ENCODE data around the gene RPL7L1.

RPL7L1 gene

GRCh38 chr6:42911171-42912021 lies 32.0 kb downstream of the RPL7L1 start:
- Histone ChIP-seq H3K14ac (ENCODE audit: low read length in 2 of 2) (no peak overlapping the region), H2BK120ac (ENCODE audit: low read depth, low read length) (no peak overlapping the region), H3K79me1 (replicated peaks; ENCODE audit: low read length, poor library complexity, severe bottlenecking) (no peaks in the 10 kb centered on the region), H3K27me3 (ENCODE audit: control insufficient read depth in 1 of 2, insufficient read depth in 1 of 2, low read length in 2 of 2) (peaks cover 0 to 16% of the 10 kb centered on the region in 2 experiments), H2AK5ac (ENCODE audit: low read length, severe bottlenecking) (no peak overlapping the region), H3K9ac (ENCODE audit: low read length) (no peak overlapping the region), H3K18ac (ENCODE audit: low read depth in 1 of 2, low read length in 2 of 2) (peak overlapping the region in 1 of 2 experiments; percentile 28), H4K91ac (ENCODE audit: low read length) (peak overlapping the region; percentile 25), H3K27ac (ENCODE audit: low read length, poor library complexity, severe bottlenecking) (peak overlapping the region; percentile 13), H3K23ac (ENCODE audit: low read length in 2 of 2) (no peak overlapping the region), H2BK12ac (ENCODE audit: low read length in 2 of 2) (peak overlapping the region in 1 of 2 experiments; percentile 54), H2BK5ac (ENCODE audit: low read depth, low read length, poor library complexity, severe bottlenecking) (no peak overlapping the region), H3K4me2 (ENCODE audit: low read length, poor library complexity, severe bottlenecking) (peak overlapping the region; percentile 60), H4K8ac (ENCODE audit: low read length) (peak overlapping the region; percentile 47), H3K4me3 (ENCODE audit: insufficient read depth in 1 of 2, low read depth in 1 of 2, low read length in 2 of 2) (peak overlapping the region; percentile 32 to 37), H2BK15ac (ENCODE audit: low read depth, poor library complexity, severe bottlenecking) (no peak overlapping the region), H3K4me1 (ENCODE audit: control insufficient read depth, insufficient read depth, low read depth, low read length) (peaks cover 7% of the 10 kb centered on the region), H2AFZ (ENCODE audit: low read depth, low read length) (peak overlapping the region; percentile 77), H3K4ac (ENCODE audit: low read depth in 1 of 2, low read length in 2 of 2) (no peak overlapping the region), H3K36me3 (ENCODE audit: control insufficient read depth in 1 of 2, insufficient read depth in 2 of 2, low read depth in 1 of 2, low read length in 2 of 2) (no peaks in the 10 kb centered on the region), H3K9me3 (ENCODE audit: control insufficient read depth, low read length) (no peaks in the 10 kb centered on the region)
- peak; percentile 31 for DNase-seq
- WGBS: 8% methylated on average over 45 of the region's 49 CpGs

GRCh38 chr6:42914546-42914945 lies 35.1 kb downstream of the RPL7L1 start:
- no peak overlapping the region for H2AK5ac ChIP-seq (ENCODE audit: low read length, severe bottlenecking)
- H3K9me3 ChIP-seq (ENCODE audit: control insufficient read depth, low read length): no peaks in the 10 kb centered on the region
- H3K4me1 ChIP-seq (ENCODE audit: control insufficient read depth, insufficient read depth, low read depth, low read length): peaks cover 9% of the 10 kb centered on the region
- no peak overlapping the region for H3K23ac ChIP-seq (ENCODE audit: low read length in 2 of 2)
- H2AFZ ChIP-seq (ENCODE audit: low read depth, low read length): no peak overlapping the region
- no peak overlapping the region for H2BK15ac ChIP-seq (ENCODE audit: low read depth, poor library complexity, severe bottlenecking)
- H3K4ac ChIP-seq (ENCODE audit: low read depth in 1 of 2, low read length in 2 of 2): no peak overlapping the region
- DNase-seq: no peak
- no peak overlapping the region for H2BK12ac ChIP-seq (ENCODE audit: low read length in 2 of 2)
- no peak overlapping the region for H3K9ac ChIP-seq (ENCODE audit: low read length)
- H3K79me1 ChIP-seq (replicated peaks; ENCODE audit: low read length, poor library complexity, severe bottlenecking): no peaks in the 10 kb centered on the region
- WGBS: 77% methylated on average over 4 of the region's 4 CpGs
- no peak overlapping the region for H4K91ac ChIP-seq (ENCODE audit: low read length)
- H3K27me3 ChIP-seq (ENCODE audit: control insufficient read depth in 1 of 2, insufficient read depth in 1 of 2, low read length in 2 of 2): peaks cover 0 to 8% of the 10 kb centered on the region in 2 experiments
- H3K4me2 ChIP-seq (ENCODE audit: low read length, poor library complexity, severe bottlenecking): no peak overlapping the region
- no peak overlapping the region for H4K8ac ChIP-seq (ENCODE audit: low read length)
- no peak overlapping the region for H3K18ac ChIP-seq (ENCODE audit: low read depth in 1 of 2, low read length in 2 of 2)
- H3K4me3 ChIP-seq (ENCODE audit: insufficient read depth in 1 of 2, low read depth in 1 of 2, low read length in 2 of 2): no peak overlapping the region
- no peak overlapping the region for H3K14ac ChIP-seq (ENCODE audit: low read length in 2 of 2)
- no peaks in the 10 kb centered on the region for H3K36me3 ChIP-seq (ENCODE audit: control insufficient read depth in 1 of 2, insufficient read depth in 2 of 2, low read depth in 1 of 2, low read length in 2 of 2)
- H2BK5ac ChIP-seq (ENCODE audit: low read depth, low read length, poor library complexity, severe bottlenecking): no peak overlapping the region
- H2BK120ac ChIP-seq (ENCODE audit: low read depth, low read length): no peak overlapping the region
- no peak overlapping the region for H3K27ac ChIP-seq (ENCODE audit: low read length, poor library complexity, severe bottlenecking)

- no peak within 1 kb of the TSS for H3K14ac ChIP-seq (ENCODE audit: low read length in 2 of 2)
- H3K4me3 ChIP-seq (ENCODE audit: insufficient read depth in 1 of 2, low read depth in 1 of 2, low read length in 2 of 2): no peak within 1 kb of the TSS
- peak within 1 kb of the TSS; percentile 27 for H4K91ac ChIP-seq (ENCODE audit: low read length)
- no peaks in the 10 kb centered on the region for H3K9me3 ChIP-seq (ENCODE audit: control insufficient read depth, low read length)
- peak within 1 kb of the TSS; percentile 15 for H4K8ac ChIP-seq (ENCODE audit: low read length)
- H3K36me3 ChIP-seq (ENCODE audit: control insufficient read depth in 1 of 2, insufficient read depth in 2 of 2, low read depth in 1 of 2, low read length in 2 of 2): no peaks in the 10 kb centered on the region
- no peaks in the 10 kb centered on the region for H3K79me1 ChIP-seq (replicated peaks; ENCODE audit: low read length, poor library complexity, severe bottlenecking)
- H3K4me2 ChIP-seq (ENCODE audit: low read length, poor library complexity, severe bottlenecking): no peak within 1 kb of the TSS
- no peak within 1 kb of the TSS for H3K23ac ChIP-seq (ENCODE audit: low read length in 2 of 2)
- H3K27ac ChIP-seq (ENCODE audit: low read length, poor library complexity, severe bottlenecking): no peak within 1 kb of the TSS
- H3K27me3 ChIP-seq (ENCODE audit: control insufficient read depth in 1 of 2, insufficient read depth in 1 of 2, low read length in 2 of 2): peaks cover 0 to 8% of the 10 kb centered on the region in 2 experiments
- H2AFZ ChIP-seq (ENCODE audit: low read depth, low read length): peak within 1 kb of the TSS; percentile 58
- no peak within 1 kb of the TSS for H3K4ac ChIP-seq (ENCODE audit: low read depth in 1 of 2, low read length in 2 of 2)
- DNase-seq: no peak
- H2BK15ac ChIP-seq (ENCODE audit: low read depth, poor library complexity, severe bottlenecking): no peak within 1 kb of the TSS
- H2BK12ac ChIP-seq (ENCODE audit: low read length in 2 of 2): no peak within 1 kb of the TSS
- H3K4me1 ChIP-seq (ENCODE audit: control insufficient read depth, insufficient read depth, low read depth, low read length): peaks cover 12% of the 10 kb centered on the region
- H3K9ac ChIP-seq (ENCODE audit: low read length): no peak within 1 kb of the TSS
- WGBS: 84% methylated on average over 9 of the region's 10 CpGs
- no peak within 1 kb of the TSS for H2BK120ac ChIP-seq (ENCODE audit: low read depth, low read length)
- H2AK5ac ChIP-seq (ENCODE audit: low read length, severe bottlenecking): peak within 1 kb of the TSS; percentile 63
- no peak within 1 kb of the TSS for H3K18ac ChIP-seq (ENCODE audit: low read depth in 1 of 2, low read length in 2 of 2)
- no peak within 1 kb of the TSS for H2BK5ac ChIP-seq (ENCODE audit: low read depth, low read length, poor library complexity, severe bottlenecking)
Measured at GRCh38 chr6:42915732-42916131, 36.3 kb downstream of the RPL7L1 start, which contains the start of gene PTCRA. Gene PTCRA, plus strand, starts transcription at chr6:42916053. Its CDS starts 17 bp downstream, at chr6:42916070.

GRCh38 chr6:42916288-42916687 lies 36.9 kb downstream of the RPL7L1 start:
- H2BK120ac ChIP-seq (ENCODE audit: low read depth, low read length): no peak overlapping the region
- no peak overlapping the region for H3K14ac ChIP-seq (ENCODE audit: low read length in 2 of 2)
- peak overlapping the region; percentile 63 for H2AK5ac ChIP-seq (ENCODE audit: low read length, severe bottlenecking)
- H3K9me3 ChIP-seq (ENCODE audit: control insufficient read depth, low read length): no peaks in the 10 kb centered on the region
- H3K36me3 ChIP-seq (ENCODE audit: control insufficient read depth in 1 of 2, insufficient read depth in 2 of 2, low read depth in 1 of 2, low read length in 2 of 2): no peaks in the 10 kb centered on the region
- H3K9ac ChIP-seq (ENCODE audit: low read length): no peak overlapping the region
- H3K4me3 ChIP-seq (ENCODE audit: insufficient read depth in 1 of 2, low read depth in 1 of 2, low read length in 2 of 2): no peak overlapping the region
- H3K79me1 ChIP-seq (replicated peaks; ENCODE audit: low read length, poor library complexity, severe bottlenecking): no peaks in the 10 kb centered on the region
- H2BK5ac ChIP-seq (ENCODE audit: low read depth, low read length, poor library complexity, severe bottlenecking): no peak overlapping the region
- peak overlapping the region; percentile 58 for H2AFZ ChIP-seq (ENCODE audit: low read depth, low read length)
- DNase-seq: no peak
- no peak overlapping the region for H3K23ac ChIP-seq (ENCODE audit: low read length in 2 of 2)
- H3K4me2 ChIP-seq (ENCODE audit: low read length, poor library complexity, severe bottlenecking): no peak overlapping the region
- 100% methylated on average over 1 of the region's 1 CpG for WGBS
- peaks cover 0 to 8% of the 10 kb centered on the region in 2 experiments for H3K27me3 ChIP-seq (ENCODE audit: control insufficient read depth in 1 of 2, insufficient read depth in 1 of 2, low read length in 2 of 2)
- peaks cover 11% of the 10 kb centered on the region for H3K4me1 ChIP-seq (ENCODE audit: control insufficient read depth, insufficient read depth, low read depth, low read length)
- peak overlapping the region; percentile 15 for H4K8ac ChIP-seq (ENCODE audit: low read length)
- no peak overlapping the region for H3K4ac ChIP-seq (ENCODE audit: low read depth in 1 of 2, low read length in 2 of 2)
- H2BK12ac ChIP-seq (ENCODE audit: low read length in 2 of 2): no peak overlapping the region
- H2BK15ac ChIP-seq (ENCODE audit: low read depth, poor library complexity, severe bottlenecking): no peak overlapping the region
- H3K27ac ChIP-seq (ENCODE audit: low read length, poor library complexity, severe bottlenecking): no peak overlapping the region
- no peak overlapping the region for H4K91ac ChIP-seq (ENCODE audit: low read length)
- no peak overlapping the region for H3K18ac ChIP-seq (ENCODE audit: low read depth in 1 of 2, low read length in 2 of 2)

Measured in mesenchymal stem cell (in vitro differentiated cells and primary cell).